ACC112 (cell line): ENCODE results near the gene PRKG1.

Source experiments
- H2AFZ ChIP-seq: fragments of 200-600 bp; sonication (generic); one replicate; pipeline ENCODE4 v1.6.0; 2017; ENCODE audit warnings: antibody characterized with exemption, low read length; ENCODE audit not compliant: unreplicated experiment
- H3K27ac ChIP-seq: fragments of 200-600 bp; sonication (generic); 2 replicates; pipeline ENCODE4 v1.5.1; 2014; ENCODE audit warnings: low read depth, mild to moderate bottlenecking, antibody characterized with exemption, low read length, moderate library complexity
- H3K27me3 ChIP-seq: fragments of 200-600 bp; sonication (generic); 2 replicates; pipeline ENCODE4 v1.6.1; 2014; ENCODE audit warnings: mild to moderate bottlenecking, antibody characterized with exemption, low read length, moderate library complexity, mixed read lengths; ENCODE audit not compliant: insufficient read depth
- H3K36me3 ChIP-seq: fragments of 200-600 bp; sonication (generic); 2 replicates; pipeline ENCODE4 v1.6.1; 2016; ENCODE audit warnings: mild to moderate bottlenecking, antibody characterized with exemption, low read length, moderate library complexity, mixed read lengths; ENCODE audit not compliant: insufficient read depth
- H3K4me1 ChIP-seq: fragments of 200-600 bp; sonication (generic); one replicate; pipeline ENCODE4 v1.6.1; 2016; ENCODE audit warnings: low read length, mixed read lengths; ENCODE audit not compliant: insufficient read depth, unreplicated experiment, control insufficient read depth
- H3K4me3 ChIP-seq: fragments of 200-600 bp; sonication (generic); 2 replicates; pipeline ENCODE4 v1.5.1; 2014; ENCODE audit warnings: mild to moderate bottlenecking, low read depth, low read length
- H3K79me2 ChIP-seq: fragments of 200-600 bp; sonication (generic); one replicate; pipeline ENCODE4 v1.6.0; 2016; ENCODE audit warnings: low read length; ENCODE audit not compliant: control insufficient read depth, unreplicated experiment, insufficient read depth

PRKG1 gene

DNA sequence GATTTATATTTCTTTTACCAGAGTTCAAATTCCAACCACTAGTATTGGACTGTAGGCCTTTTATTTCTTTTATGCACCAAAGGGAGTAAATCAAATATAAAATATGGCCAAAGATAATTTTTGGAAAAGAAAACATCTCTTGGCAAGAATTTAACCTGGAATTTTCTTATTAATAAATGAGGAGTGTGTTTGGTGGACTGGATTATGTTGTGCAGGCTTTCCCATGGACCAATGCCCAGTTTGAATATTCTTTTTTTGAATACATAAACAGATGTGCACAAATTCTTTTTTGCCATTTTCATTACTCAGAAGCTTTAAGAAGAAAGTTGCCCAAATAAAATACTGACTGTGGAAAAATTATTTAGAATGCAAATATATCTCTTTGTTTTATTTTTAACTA is 22.1 kb upstream of the PRKG1 start:
- Histone ChIP-seq H3K79me2 (no peaks in the 10 kb centered on the region), H3K4me1 (peaks cover 11% of the 10 kb centered on the region), H2AFZ (no peak overlapping the region), H3K27me3 (no peaks in the 10 kb centered on the region), H3K27ac (no peak overlapping the region), H3K36me3 (no peaks in the 10 kb centered on the region), H3K4me3 (no peak overlapping the region)

DNA sequence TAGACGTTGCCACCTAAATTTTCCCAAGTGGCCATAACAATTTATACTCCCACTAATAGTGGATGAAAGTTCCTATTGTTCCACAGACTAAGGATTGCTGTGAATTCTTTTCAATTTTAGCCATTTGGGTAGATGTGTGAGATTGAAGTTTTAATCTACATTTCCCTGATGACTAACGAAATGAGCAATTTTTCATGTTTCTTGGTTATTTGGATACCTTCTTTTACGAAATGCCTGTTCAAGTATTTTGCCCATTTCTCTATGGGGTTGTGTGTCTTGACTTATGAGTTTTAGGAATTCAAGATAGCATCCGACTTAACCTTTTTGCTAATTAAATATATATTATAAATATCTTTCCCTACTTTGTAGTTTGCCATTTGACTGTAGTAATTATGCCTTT is 16.4 kb upstream of the PRKG1 start:
- no peak overlapping the region for H3K27ac ChIP-seq
- no peak overlapping the region for H3K4me3 ChIP-seq
- no peak overlapping the region for H2AFZ ChIP-seq
- no peaks in the 10 kb centered on the region for H3K4me1 ChIP-seq
- H3K79me2 ChIP-seq = no peaks in the 10 kb centered on the region
- H3K36me3 ChIP-seq = peaks cover 3% of the 10 kb centered on the region; the same call in 1 of the 2 replicates
- no peaks in the 10 kb centered on the region for H3K27me3 ChIP-seq

DNA sequence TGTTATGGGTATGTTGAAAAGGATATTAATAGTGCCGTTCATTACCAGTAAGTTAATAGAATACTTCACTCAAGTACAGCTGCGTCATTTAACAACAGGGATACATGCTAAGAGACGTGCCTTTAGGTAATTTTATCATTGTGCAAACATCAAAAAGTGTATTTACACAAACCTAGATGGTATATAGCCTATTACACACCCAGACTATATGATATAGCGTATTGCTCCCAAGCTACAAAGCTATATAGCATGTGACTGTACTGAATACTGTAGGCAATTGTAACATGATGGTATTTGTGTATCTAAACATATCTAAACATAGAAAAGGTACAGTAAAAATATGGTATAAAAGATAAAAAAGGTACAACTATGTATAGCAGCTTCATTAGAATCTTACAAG is 11.1 kb upstream of the PRKG1 start:
- H2AFZ ChIP-seq = no peak overlapping the region
- no peaks in the 10 kb centered on the region for H3K27me3 ChIP-seq
- H3K79me2 ChIP-seq = no peaks in the 10 kb centered on the region
- no peak overlapping the region for H3K27ac ChIP-seq
- H3K4me1 ChIP-seq = peaks cover 12% of the 10 kb centered on the region
- no peak overlapping the region for H3K4me3 ChIP-seq
- H3K36me3 ChIP-seq = no peaks in the 10 kb centered on the region

DNA sequence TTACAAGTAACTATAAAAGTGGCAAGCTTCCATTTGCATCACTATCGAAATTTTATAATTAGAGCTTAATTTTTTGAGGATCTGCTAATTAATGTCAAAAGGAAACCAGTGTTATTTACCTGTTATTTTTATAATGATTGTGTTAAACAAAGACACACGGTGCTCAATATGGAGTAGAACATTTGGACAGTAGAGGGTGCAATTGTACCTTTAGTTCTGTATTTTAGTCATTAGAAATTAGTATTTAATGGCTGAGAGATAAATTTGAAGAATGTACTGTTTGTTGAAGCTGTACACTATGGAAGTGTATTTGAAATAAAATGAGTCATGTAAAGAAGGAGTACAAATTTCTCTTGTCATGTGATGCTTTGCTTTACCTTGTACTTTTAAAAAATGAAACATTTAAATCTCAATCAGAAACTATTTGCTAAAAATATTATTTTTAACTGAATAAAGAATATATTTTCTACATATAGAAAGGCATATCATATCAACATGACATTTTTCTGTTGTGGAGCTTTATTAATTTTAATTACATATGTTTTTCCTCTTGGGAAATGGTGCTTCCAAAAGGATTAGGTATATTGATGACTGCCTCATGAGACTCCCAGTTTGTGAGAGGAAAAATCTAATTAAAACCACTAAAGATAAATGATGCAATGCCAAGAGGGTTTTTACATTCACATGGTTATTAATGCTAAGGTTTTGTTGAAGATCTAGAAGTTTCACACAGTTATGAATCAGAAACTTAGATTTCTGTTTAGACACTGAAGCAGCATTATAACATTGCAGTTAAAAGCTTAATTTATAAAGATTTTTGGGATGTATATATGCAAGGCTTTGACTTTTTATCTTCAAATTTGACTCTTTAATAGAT is 10.4 kb upstream of the PRKG1 start:
- Histone ChIP-seq H3K27me3 (no peaks in the 10 kb centered on the region), H3K36me3 (no peaks in the 10 kb centered on the region), H3K4me3 (no peak overlapping the region), H3K27ac (peak overlapping the region; percentile 12; the same call in 1 of the 2 replicates), H2AFZ (no peak overlapping the region), H3K79me2 (no peaks in the 10 kb centered on the region), H3K4me1 (peaks cover 12% of the 10 kb centered on the region)

DNA sequence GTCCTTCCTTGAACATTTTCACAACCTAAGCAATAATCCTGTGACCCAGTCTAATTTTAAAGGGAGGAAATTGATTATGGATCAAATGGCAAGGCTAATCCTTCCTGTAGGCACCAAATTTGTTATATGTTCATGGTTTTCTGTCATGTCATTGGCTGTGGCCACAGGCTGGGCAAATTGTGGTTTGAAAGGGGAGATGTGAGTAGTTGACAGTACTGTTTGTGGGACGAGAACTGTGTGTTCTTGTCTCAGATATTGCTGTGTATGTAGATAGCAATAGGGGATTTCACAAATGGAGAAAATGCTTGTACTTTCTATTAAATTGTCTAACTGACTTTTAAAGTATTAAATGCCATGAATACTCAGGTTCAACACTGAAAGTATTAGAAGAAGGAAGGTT is 8.1 kb upstream of the PRKG1 start:
- Histone ChIP-seq H3K79me2 (no peaks in the 10 kb centered on the region), H2AFZ (no peak overlapping the region), H3K27me3 (no peaks in the 10 kb centered on the region), H3K4me1 (peaks cover 12% of the 10 kb centered on the region), H3K36me3 (no peaks in the 10 kb centered on the region), H3K27ac (no peak overlapping the region), H3K4me3 (no peak overlapping the region)

DNA sequence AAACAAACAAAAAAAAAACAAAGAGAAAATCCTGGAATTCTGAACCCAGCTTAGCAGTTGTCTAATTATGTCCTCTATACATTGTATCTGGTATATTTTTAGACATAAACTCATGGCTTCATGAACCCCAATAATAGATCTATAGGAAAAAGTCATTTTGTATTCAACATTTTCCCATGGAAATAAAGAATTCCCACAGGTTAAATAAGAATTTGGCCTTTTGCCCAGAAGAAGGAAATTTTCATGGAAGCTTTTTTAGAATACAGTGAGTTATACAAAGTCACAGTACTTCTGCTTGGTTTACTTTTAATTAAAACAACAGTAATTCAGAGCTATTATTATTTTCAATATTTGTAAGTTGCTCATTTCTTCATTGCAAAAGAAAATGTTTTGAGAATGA is 2.1 kb upstream of the PRKG1 start:
- no peaks in the 10 kb centered on the region for H3K27me3 ChIP-seq
- H2AFZ ChIP-seq = no peak overlapping the region
- H3K79me2 ChIP-seq = no peaks in the 10 kb centered on the region
- H3K36me3 ChIP-seq = no peaks in the 10 kb centered on the region
- H3K4me1 ChIP-seq = peaks cover 23% of the 10 kb centered on the region
- no peak overlapping the region for H3K4me3 ChIP-seq
- H3K27ac ChIP-seq = no peak overlapping the region

- peak overlapping the region; percentile 66 for H2AFZ ChIP-seq
- no peaks in the 10 kb centered on the region for H3K27me3 ChIP-seq
- peaks cover 15% of the 10 kb centered on the region for H3K4me1 ChIP-seq
- H3K36me3 ChIP-seq = no peaks in the 10 kb centered on the region
- H3K27ac ChIP-seq = no peak overlapping the region
- no peaks in the 10 kb centered on the region for H3K79me2 ChIP-seq
- H3K4me3 ChIP-seq = peak overlapping the region; percentile 86
These were observed 1.3 kb upstream of the PRKG1 start for GRCh38 chr10:51072921-51073434.

GRCh38 chr10:51073453-51074237 is 642 bp upstream of the PRKG1 start:
- Histone ChIP-seq H3K27me3 (no peaks in the 10 kb centered on the region), H3K27ac (no peak overlapping the region)

DNA sequence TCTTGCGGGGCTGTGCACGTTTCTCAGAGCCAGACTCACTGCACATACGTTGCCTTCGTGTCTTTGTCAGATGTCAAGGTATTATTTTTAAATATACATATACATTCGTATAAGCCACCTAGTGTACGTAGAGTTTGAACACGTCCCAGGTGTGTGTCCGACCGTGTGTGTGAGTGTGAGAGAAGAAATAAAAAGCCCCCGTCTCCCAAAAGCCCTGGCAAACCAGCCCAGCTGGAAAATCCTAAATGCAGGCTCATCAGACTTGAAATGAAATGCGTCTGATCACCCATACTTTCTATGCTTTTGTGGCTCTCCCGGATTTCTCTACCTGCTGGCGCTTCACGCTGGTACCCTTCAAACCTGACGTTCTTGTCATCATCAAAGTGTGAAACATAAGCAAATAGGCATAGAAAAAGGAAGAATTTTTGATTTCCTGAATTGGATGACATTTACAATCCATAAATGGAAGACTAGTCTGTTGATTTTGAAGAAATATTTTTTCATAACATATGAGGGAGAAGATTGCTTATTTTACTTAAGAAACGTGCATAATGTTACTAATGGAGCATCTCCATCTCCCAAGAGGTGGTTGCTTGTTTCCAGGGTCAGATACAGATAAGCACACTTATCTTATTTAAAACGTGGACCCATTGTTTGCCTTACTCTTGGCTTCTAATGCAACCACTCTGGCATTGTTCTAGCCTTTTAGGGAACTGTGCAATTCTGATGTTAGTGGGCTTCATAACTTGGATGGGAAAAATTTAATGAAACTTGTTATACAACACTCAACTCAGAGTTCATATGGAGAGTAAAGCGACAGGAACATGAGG is 971 bp downstream of the PRKG1 start:
- H3K27ac ChIP-seq = no peak overlapping the region
- H3K36me3 ChIP-seq = no peaks in the 10 kb centered on the region
- H3K27me3 ChIP-seq = no peaks in the 10 kb centered on the region
- H3K4me3 ChIP-seq = peak overlapping the region; percentile 86
- H3K4me1 ChIP-seq = peaks cover 14% of the 10 kb centered on the region
- H2AFZ ChIP-seq = peak overlapping the region; percentile 66
- no peaks in the 10 kb centered on the region for H3K79me2 ChIP-seq

More at GRCh38 chr10:51073453-51074237, 642 bp upstream of the PRKG1 start:
- Histone ChIP-seq H3K79me2 (no peaks in the 10 kb centered on the region), H2AFZ (peak overlapping the region; percentile 66), H3K4me1 (peaks cover 14% of the 10 kb centered on the region), H3K4me3 (peak overlapping the region; percentile 86), H3K36me3 (no peaks in the 10 kb centered on the region)

DNA sequence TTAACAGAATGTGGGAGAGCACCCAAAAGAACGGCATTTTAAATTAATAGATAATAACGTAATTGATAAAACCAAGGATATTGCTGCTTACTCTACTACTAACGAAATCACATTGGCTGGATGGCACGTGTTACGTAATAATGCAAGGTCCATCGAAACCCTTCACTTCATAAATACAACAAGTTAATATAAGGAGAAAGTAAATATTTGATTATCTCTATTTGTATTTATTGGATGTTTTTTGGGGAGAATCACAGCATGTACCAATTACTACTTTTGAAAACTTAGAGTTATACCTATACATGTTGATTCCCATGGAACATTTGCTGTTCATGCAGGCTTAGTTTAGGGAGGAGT is 1.6 kb downstream of the PRKG1 start:
- Histone ChIP-seq H3K27ac (no peak overlapping the region), H2AFZ (no peak overlapping the region), H3K4me3 (peak overlapping the region; percentile 86), H3K36me3 (no peaks in the 10 kb centered on the region), H3K4me1 (peaks cover 14% of the 10 kb centered on the region), H3K79me2 (no peaks in the 10 kb centered on the region), H3K27me3 (no peaks in the 10 kb centered on the region)
